Activated T-cell treated with anti-CD3 and anti-CD28 coated beads for 1 hour (primary cell): Measurements from ENCODE around the gene FKBP7.
A peak's percentile ranks its signal among the peaks of the same experiment; 100 is the strongest.
"Not testable (repeated sequence)": the region's sequence is repeated elsewhere in the genome, so short reads cannot be mapped to it uniquely, and the experiment has no call there.

Source experiments
- DNase-seq: peaks from one replicate; pipeline ENCODE4 v3.0.0-alpha.2; 2020; ENCODE audit warnings: low read depth

FKBP7 gene

GRCh38 chr2:178485356-178485755 is 7.0 kb upstream of the FKBP7 start:
- no peak for DNase-seq

GRCh38 chr2:178484245-178485041 is 6.0 kb upstream of the FKBP7 start:
- no peak for DNase-seq

DNA sequence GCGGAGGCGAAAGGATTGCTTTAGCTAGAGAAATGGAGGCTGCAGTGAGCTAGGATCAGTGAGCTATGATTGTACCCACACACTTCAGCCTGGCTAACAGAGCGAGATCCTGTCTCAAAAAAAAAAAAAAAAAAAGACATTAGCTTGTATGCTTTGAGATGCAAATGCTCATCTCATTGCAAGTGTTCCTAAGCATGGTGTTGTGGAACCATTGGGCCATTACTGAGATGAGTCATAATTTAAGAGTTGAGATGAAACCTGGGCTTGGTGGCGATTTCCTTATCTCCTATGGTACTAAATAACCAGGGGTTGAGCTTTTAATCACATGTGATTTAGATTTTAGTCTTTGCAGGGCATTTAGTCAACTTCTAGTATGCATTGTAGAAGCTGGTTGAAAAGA is 4.0 kb upstream of the FKBP7 start:
- no peak for DNase-seq

DNA sequence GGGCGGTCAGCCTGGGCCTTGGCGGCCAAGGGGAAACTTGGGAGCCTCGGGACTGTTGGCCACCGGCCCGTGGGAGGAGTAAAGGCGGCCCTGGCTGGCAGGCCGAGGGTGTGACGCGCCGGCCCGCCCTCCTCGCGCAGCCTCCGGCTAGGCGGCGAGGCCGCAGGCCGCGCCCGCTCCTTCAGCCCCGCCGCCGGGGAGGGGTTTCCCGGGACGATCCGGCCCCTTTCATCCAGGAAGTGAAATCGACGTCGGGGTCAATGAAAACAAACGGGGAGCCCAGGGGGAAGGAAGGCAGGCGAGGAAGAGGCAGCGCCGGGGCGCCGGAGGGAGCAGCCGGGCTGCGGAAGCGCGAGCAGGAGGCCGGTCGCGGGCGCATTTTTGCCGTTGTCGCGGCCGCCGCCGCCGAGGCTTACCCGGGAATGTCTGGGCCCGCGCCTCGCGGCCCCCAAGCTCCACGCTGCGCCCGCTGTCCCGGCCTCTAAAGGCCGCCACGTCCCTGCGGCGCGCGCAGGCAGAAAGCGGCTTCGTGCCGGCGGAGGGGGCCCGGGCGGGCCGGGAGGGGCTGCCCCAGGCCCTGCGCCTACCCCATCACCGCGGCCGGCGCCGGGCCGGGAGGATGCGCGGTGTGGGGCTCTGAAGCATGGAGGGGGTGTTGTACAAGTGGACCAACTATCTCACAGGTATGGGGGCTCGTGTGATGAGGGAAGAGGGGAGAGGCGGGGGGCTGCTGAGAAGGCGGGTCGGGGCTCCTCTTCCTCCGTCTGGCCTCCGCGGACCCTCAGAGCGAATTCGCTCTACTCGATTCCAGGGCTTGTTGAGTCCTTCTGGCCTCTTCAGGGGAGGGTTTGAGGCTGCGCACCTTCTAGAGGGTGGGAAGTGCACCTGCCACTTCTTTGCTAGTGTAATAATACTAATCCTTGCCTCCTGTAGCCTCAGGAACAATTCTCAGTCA is 2.1 kb upstream of the FKBP7 start, which contains the start of gene PLEKHA3:
TSS of gene PLEKHA3 (plus strand) at position 231 of the 955 bp plus-strand sequence. CDS start at position 644, 413 bp downstream.
- DNase-seq, result peak; percentile 58

DNA sequence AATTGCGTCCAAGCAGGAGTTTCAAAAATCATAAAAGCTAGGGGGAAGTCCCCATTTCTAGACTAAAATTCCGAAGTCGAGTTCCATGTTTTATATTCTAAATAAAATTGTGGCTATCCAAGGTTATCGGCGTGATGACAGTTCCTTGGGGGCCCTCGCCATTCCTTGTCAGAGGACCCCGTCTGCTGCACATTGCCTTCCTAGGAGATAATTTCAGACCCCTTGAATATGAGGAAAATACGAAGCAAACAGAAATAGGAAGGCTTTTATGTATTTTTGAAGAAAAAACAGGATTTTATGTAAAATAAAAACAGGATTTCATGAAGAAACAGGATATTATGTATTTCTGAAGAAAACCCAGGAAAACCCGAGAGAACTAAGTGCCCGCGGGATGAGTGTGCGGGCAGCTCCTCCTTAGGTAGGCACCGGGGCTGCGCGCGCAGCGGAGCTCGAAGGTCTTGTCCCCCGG is 1.4 kb upstream of the FKBP7 start:
- DNase-seq, result no peak

DNA sequence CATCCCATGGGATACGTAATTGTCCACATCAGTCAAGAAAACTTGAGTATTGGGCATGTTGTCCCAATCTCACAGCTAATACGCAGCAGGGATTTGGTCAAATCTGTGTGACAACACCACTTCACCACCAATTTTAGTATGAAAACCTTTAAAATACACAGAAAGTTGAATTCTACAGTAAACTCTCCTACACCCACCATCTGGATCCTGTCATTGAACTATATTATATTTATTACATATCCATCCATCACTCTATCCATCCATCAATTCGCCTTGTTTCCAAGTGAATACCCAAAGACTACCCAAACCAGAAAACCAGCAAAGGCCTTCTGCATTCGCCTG is 846 bp upstream of the FKBP7 start:
- DNase-seq, result no peak

- no peak for DNase-seq
Measured at GRCh38 chr2:178478130-178478438, 316 bp downstream of the FKBP7 start.

- DNase-seq, result no peak
Measured at GRCh38 chr2:178477443-178478129, 814 bp downstream of the FKBP7 start.

DNA sequence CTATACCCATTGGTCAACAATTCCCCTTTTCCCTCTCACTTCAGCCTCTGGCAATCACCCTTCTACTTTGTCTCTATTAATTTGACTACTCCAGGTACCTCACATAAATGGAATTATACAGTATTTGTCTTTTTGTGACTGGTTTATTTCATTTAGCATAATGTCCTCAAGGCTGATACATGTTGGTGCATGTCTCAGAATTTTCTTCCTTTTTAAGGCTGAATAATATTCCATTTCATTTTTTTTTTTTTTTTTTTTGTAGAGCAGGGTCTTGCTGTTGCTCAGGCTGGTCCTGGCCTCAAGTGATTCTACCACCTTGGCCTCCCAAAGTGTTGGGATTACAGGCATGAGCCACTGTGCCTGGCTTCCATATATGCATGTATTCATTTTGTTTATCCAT is 1.9 kb downstream of the FKBP7 start:
- no peak for DNase-seq

GRCh38 chr2:178474560-178474959 is 3.8 kb downstream of the FKBP7 start:
- DNase-seq, result no peak

DNA sequence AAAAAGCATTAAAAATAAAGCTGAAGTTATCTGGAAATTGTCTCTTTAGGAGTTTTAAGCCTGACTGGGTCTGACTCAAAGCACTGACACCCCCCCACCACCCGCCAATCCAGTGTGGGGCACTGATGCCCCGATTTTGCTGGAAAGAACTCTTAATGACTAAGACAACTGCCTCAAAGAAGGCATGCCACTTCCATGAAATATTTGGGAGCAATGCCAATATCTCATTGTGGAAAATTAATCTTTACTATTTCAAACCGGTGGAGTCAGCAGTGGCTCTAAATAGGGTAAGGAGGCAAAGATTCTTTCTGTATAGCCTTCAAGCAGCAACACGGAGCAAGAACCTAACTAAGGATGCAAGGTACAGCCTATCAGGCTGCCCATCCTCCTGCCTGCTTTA is 4.5 kb downstream of the FKBP7 start:
- DNase-seq, result no peak

- DNase-seq, result no peak
Measured at GRCh38 chr2:178473373-178473772, 5.0 kb downstream of the FKBP7 start.

DNA sequence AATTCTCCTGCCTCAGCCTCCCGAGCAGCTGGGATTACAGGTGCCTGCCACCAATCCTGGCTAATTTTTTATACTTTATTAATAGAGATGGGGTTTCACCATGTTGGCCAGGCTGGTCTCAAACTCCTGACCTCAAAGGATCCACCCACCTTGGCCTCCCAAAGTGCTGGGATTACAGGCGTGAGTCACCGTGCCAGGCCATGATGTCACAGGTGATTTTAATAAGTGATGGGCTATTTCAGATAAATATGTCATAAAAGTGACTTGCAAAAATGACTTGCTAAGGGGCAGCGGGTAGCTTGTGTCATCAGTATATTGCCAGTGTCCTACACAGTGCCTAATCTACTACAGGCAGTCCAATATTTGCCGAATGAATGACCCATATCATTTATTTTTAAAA is 7.1 kb downstream of the FKBP7 start:
- DNase-seq, result not testable (repeated sequence)

GRCh38 chr2:178469219-178469849 is 9.1 kb downstream of the FKBP7 start:
- DNase-seq, result no peak

DNA sequence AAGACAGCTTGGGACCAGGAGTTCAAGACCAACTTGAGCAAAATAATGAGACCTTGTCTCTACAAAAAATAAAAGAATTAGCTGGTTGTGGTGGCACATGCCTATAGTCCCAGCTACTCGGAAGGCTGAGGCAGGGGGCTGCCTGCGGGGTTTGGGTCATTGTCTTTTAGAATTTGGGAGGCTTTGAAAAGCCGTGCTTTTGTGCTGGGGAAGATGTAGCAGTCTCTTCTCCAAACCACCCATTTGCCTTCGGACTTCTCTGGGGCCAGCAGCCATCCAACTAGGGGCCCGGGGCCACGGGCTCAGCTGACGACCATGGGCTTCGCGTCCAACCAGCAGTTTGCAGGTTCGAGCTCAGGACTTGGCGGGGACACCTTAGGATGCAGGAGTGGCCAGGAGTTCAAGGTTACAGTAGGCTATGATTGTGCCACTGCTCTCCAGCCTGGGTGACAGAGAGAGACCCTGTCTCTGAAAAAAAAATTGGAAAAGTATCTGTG is 21.0 kb downstream of the FKBP7 start:
- DNase-seq, result no peak

DNA sequence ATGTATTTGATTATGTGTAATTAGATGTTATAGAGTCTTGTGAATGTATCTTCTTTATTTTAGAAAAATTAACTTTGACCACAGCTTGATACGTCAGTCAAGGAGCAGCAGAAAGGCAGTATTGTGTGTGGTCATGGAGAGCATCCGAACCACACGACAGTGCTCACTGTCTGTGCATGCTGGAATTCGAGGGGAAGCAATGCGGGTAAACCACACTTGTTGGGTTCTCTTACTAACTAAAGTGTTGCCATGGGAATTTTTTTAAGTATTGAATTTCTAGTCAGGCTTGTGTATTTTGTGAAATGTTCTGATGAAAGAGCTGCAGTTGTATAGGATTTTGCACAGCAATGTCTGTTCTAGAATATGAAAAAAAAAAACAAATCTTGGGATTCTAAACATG is 22.5 kb downstream of the FKBP7 start:
- no peak for DNase-seq

GRCh38 chr2:178452870-178453269 is 25.5 kb downstream of the FKBP7 start:
- no peak for DNase-seq

DNA sequence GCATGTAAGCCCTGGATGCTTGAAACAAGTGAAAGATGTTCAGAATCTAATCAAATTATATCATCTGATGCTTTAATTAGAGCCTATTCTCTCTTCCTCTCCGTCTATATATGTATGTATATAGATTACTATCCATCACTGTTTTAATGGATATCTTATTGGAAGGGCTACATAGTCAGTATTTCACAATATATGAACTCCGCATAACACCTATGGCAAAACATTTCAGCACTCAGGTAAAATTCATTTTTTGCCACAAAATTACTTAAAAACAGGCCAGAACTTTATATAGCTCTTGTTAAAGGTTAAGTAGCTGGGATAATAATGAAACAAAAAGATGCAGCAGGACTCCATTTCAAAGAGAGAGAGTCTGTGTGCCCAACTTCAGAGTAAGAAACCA is 26.1 kb downstream of the FKBP7 start:
- no peak for DNase-seq

- DNase-seq, result peak; percentile 93
Measured at GRCh38 chr2:178450774-178451525, 27.4 kb downstream of the FKBP7 start, which contains the start of the genes PJVK and PRKRA. TSS of gene PJVK (plus strand) at chr2:178451378. CDS start at chr2:178453410, 2,032 bp downstream. TSS of gene PRKRA (minus strand) at chr2:178451175. CDS start at chr2:178451030, 145 bp downstream.

- DNase-seq, result peak; percentile 69
Measured at GRCh38 chr2:178450524-178450773, 28.0 kb downstream of the FKBP7 start.
